Activated naive CD4-positive, alpha-beta T cell treated with anti-CD3 and anti-CD28 coated beads, Interleukin-2, amount 10 ng/mL, durations not matched to agents 7 days and 5 days (primary cell): ENCODE results near the gene BTBD10.

Experiments used
- CTCF ChIA-PET: fragments of 350-600 bp; sonication (Branson Sonifier 250); formaldehyde crosslinking; loops from one replicate; lab custom pipeline; 2021; ENCODE audit warnings: antibody characterized with exemption; lab: Charles Lee
- DNase-seq: peaks from one replicate; pipeline ENCODE4 v3.0.0-alpha.2; 2020
- H3K27ac Mint-ChIP-seq: one replicate; pipeline ENCODE4 v1.8.0; 2021; ENCODE audit warnings: mild to moderate bottlenecking, moderate library complexity, mixed read lengths
- H3K27me3 Mint-ChIP-seq: one replicate; pipeline ENCODE4 v1.8.0; 2021; ENCODE audit warnings: mild to moderate bottlenecking, mixed read lengths
- H3K36me3 Mint-ChIP-seq: one replicate; pipeline ENCODE4 v1.8.0; 2021; ENCODE audit warnings: mixed read lengths
- H3K4me1 Mint-ChIP-seq: one replicate; pipeline ENCODE4 v1.8.0; 2021; ENCODE audit warnings: mixed read lengths
- H3K4me3 Mint-ChIP-seq: one replicate; pipeline ENCODE4 v1.8.0; 2021; ENCODE audit warnings: mild to moderate bottlenecking, moderate library complexity, mixed read lengths
- H3K9me3 Mint-ChIP-seq: one replicate; pipeline ENCODE4 v1.8.0; 2021; ENCODE audit warnings: mixed read lengths

BTBD10 gene

DNA sequence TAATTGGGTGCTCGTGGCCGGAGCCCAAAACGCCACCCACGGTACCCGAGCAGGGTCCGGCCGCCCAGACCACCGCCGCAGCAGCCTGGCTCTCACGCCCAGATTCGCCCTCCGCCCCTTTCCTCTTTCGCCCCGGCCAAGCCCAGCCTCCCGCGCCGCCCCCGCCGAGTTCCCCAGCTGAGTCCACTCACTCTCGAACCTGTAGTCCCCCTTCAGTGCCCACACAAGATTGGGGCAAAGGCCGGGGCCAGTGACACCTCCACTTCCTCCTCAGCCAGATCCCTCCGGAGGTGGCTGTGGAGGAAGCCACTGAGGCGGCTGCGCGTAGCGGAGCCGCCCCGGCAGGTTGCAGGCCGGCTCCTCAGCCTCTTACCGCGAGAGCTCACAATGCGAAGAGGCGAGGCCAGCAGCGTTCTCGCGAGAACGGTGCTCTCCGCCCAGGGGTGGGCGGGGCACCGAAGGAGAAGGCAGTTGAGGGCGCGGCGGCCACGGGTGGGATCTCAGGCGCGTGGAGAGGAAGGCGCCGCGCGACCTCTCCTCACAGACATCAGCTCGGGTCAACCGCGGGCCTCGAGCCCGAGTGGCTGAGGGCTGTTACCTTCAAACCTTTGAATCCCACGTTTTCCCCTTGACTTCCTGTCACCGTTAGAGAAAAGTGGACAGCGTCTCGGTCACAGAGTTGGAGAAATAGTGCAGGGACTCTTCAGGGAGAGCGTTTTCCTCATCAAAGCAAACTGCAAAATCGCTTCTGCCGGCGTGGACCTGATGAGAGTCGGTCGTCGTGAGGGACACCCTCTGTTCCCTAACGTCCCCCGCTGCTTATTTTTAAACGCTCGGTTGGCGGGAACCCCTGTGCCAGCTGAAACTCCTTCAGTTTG, at the start of gene BTBD10:
Gene BTBD10, minus strand, starts transcription at position 322 of the 878 bp plus-strand sequence. CDS start 18,098 bp downstream, outside the sequence.
- H3K27me3 Mint-ChIP-seq = peaks cover 11% of the 10 kb centered on the region
- CTCF ChIA-PET = interaction anchor here (1.7 kb wide), 1 partner anchor 38 kb away, joined by 3 read pairs; no protein-coding TSS in a partner anchor
- H3K9me3 Mint-ChIP-seq = no peaks in the 10 kb centered on the region
- H3K4me1 Mint-ChIP-seq = peaks cover 39% of the 10 kb centered on the region
- peaks cover 16% of the 10 kb centered on the region for H3K36me3 Mint-ChIP-seq
- peak within 1 kb of the TSS; percentile 98 for H3K4me3 Mint-ChIP-seq
- peak; percentile 95 for DNase-seq
- H3K27ac Mint-ChIP-seq = peak within 1 kb of the TSS; percentile 98

DNA sequence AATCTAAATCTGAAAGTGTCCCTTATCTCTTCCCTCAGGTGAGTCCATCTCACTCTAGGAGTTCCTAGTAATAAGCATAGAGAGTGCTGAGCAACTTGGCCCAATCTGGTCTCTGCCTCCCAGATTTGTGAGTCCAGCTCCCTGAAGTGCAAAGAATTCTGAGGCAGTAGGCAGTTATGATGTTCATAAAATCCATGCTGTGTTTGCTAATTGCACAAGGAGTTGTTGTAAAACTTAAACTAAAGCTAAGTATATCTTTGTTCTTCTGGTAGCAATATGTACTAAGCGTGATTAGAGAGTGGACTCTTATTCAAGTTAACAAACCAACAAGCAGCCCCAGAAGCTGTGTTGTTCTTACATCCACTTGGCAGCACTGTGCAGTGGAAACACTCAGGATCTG, 40.4 kb upstream of the BTBD10 start:
- H3K9me3 Mint-ChIP-seq = no peaks in the 10 kb centered on the region

DNA sequence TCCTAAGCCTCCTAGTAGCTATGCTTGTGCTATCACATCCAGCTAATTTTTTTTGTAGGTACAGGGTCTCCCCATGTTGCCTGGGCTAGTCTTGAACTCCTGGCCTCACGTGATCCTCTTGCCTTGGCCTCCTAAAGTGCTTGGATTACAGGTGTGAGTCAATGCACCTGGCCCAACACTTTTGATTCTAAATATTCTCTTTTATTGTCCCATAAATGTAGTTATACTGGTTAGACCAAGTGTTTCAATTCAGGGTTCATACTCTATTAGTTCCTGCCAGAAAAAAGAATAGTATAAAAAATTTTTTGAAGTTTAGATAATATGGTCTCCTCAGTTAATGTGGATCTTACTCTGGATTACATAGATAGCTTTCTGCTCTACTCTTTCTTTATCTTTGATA, 39.5 kb upstream of the BTBD10 start:
- Mint-ChIP-seq H3K4me1 (no peaks in the 10 kb centered on the region), H3K27me3 (peaks cover 3% of the 10 kb centered on the region), H3K36me3 (no peaks in the 10 kb centered on the region), H3K27ac (no peak overlapping the region), H3K4me3 (no peak overlapping the region), H3K9me3 (no peaks in the 10 kb centered on the region)
- DNase-seq = no peak
- CTCF ChIA-PET = interaction anchor here (1.2 kb wide), 1 partner anchor 15 kb away, joined by 4 read pairs; no protein-coding TSS in a partner anchor

More for the DNA sequence above, 40.4 kb upstream of the BTBD10 start:
- Mint-ChIP-seq H3K27ac (no peak overlapping the region), H3K27me3 (peaks cover 3% of the 10 kb centered on the region), H3K4me1 (no peaks in the 10 kb centered on the region), H3K4me3 (no peak overlapping the region), H3K36me3 (no peaks in the 10 kb centered on the region)
- DNase-seq = no peak
- CTCF ChIA-PET = interaction anchor here (0.5 to 1.2 kb wide), 2 partner anchors 16 to 22 kb away, joined by 4 read pairs; no protein-coding TSS in a partner anchor

DNA sequence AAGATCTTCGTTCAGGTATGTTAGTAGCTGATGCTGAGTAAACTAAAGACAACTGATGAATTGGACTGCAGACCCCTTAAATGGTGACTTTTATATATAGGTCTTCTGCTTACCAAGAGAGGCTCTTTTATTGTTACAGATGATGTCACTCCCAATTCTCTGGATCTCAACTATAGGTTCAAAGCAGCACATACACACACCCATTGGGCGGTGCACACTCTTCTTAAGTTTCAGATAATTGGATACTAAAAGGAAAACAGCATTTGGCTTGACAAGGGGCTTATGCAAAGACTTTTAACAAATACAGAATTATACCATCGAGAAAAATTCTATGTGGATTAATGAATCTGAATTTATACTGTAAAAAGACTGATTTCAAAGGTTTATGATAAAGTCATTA, 32.9 kb upstream of the BTBD10 start, which contains the start of gene PTH:
Gene PTH, minus strand, starts transcription at position 69 of the 400 bp plus-strand sequence. CDS start 3,142 bp downstream, outside the sequence.
- Mint-ChIP-seq H3K27ac (no peak within 1 kb of the TSS), H3K4me1 (no peaks in the 10 kb centered on the region), H3K9me3 (no peaks in the 10 kb centered on the region), H3K4me3 (no peak within 1 kb of the TSS), H3K27me3 (peaks cover 20% of the 10 kb centered on the region), H3K36me3 (no peaks in the 10 kb centered on the region)
- DNase-seq = no peak
- CTCF ChIA-PET = no interaction called here

DNA sequence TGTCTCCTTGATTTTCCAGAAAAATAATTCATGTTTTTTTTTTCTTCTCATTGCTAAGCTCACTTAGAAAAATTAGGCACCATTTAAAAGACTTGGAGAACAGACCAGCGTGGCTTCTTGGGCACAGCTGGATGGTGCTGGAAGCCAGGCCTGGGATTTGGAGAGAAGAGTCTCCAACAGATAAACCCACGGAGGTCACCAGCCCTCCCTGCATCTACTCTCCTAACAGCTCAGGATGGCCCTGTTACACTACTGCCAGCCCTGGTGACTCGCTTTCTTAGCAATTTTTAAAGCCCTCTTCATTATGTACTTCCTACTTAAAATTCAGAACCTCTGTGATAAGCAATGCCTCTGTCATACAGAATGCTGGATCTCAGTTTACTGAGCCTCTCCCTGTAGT, 31.0 kb upstream of the BTBD10 start:
- Mint-ChIP-seq H3K36me3 (no peaks in the 10 kb centered on the region), H3K27me3 (peaks cover 17% of the 10 kb centered on the region), H3K4me3 (no peak overlapping the region), H3K27ac (no peak overlapping the region), H3K9me3 (no peaks in the 10 kb centered on the region), H3K4me1 (no peaks in the 10 kb centered on the region)
- DNase-seq = no peak
- CTCF ChIA-PET = no interaction called here

DNA sequence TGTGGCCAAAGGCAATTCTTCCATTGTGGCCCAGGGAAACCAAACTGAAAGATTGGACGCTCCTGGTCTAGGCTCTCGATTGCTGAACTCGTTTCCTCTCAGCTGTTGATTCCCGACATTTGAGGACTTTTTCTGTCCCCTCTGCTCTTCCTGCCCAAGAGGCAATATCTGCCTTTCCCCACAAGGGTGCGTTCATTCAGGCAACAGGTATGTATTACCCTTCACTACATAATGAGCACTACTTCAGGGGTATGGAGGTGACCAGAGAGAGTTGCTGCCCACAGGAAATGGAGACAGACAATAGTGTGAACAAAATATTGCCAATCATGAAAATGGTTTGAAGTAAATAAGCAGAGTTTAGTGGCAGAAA, 24.6 kb upstream of the BTBD10 start:
- no peaks in the 10 kb centered on the region for H3K36me3 Mint-ChIP-seq
- DNase-seq = peak; percentile 23
- peaks cover 2% of the 10 kb centered on the region for H3K9me3 Mint-ChIP-seq
- H3K27ac Mint-ChIP-seq = peak overlapping the region; percentile 22
- CTCF ChIA-PET = interaction anchor here (0.7 to 1.6 kb wide), 6 partner anchors 10 to 382 kb away, joined by 3 to 5 read pairs (median 4); no protein-coding TSS in a partner anchor
- H3K4me3 Mint-ChIP-seq = peak overlapping the region; percentile 63
- H3K27me3 Mint-ChIP-seq = peaks cover 14% of the 10 kb centered on the region
- peaks cover 6% of the 10 kb centered on the region for H3K4me1 Mint-ChIP-seq

DNA sequence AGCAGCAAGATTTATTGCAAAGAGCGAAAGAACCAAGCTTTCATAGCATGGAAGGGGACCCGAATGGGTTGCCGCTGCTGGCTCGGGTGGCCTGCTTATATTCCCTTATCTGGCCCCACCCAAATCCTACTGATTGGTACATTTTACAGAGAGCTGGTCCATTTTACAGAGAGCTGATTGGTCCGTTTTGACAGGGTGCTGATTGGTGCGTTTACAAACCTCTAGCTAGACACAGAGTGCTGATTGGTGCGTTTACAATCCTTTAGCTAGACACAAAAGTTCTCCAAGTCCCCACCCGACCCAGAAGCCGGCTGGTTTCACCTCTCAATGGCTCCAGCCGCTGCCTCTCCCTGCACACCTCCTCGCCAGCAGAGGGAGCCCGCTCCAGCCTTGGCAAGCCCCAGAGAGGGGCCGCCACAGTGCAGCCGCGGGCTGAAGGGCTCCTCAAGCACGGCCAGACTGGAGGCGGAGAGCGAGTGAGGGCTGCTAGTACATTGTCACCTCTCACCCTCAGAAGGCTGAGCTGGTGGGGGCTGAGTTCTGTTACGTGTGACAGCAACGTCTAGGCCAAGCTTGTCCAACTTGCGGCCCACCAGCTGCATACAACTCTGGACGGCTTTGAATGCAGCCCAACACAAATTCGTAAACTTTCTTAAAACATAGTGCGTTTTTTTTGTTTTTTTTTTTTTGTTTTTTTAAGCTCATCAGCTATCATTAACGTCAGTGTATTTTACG, 24.1 kb upstream of the BTBD10 start:
- H3K9me3 Mint-ChIP-seq = peaks cover 2% of the 10 kb centered on the region
- H3K27ac Mint-ChIP-seq = peak overlapping the region; percentile 22
- CTCF ChIA-PET = interaction anchor here (0.7 to 1.6 kb wide), 7 partner anchors 9 to 483 kb away, joined by 3 to 5 read pairs (median 3); no protein-coding TSS in a partner anchor
- H3K27me3 Mint-ChIP-seq = peaks cover 13% of the 10 kb centered on the region
- H3K4me3 Mint-ChIP-seq = peak overlapping the region; percentile 63
- H3K4me1 Mint-ChIP-seq = peaks cover 6% of the 10 kb centered on the region
- H3K36me3 Mint-ChIP-seq = no peaks in the 10 kb centered on the region
- peak; percentile 72 for DNase-seq

DNA sequence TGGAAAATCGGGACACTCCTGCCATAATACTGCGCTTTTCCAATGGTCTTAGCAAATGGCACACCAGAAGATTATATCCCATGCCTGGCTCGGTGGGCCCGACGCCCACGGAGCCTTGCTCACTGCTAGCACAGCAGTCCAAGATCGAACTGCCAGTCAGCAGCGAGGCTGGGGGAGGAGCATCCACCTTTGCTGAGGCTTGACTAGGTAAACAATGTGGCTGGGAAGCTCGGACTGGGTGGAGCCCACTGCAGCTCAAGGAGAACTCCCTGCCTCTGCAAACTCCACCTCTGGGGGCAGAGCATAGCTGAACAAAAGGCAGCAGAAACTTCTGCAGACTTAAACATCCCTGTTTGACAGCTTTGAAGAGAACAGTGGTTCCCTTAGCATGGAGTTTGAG, 17.2 kb upstream of the BTBD10 start:
- DNase-seq = no peak
- CTCF ChIA-PET = interaction anchor here (0.9 kb wide), 1 partner anchor 15 kb away, joined by 3 read pairs; no protein-coding TSS in a partner anchor
- Mint-ChIP-seq H3K9me3 (peaks cover 2% of the 10 kb centered on the region), H3K27me3 (peaks cover 29% of the 10 kb centered on the region), H3K4me3 (no peak overlapping the region), H3K4me1 (no peaks in the 10 kb centered on the region), H3K36me3 (no peaks in the 10 kb centered on the region), H3K27ac (no peak overlapping the region)

DNA sequence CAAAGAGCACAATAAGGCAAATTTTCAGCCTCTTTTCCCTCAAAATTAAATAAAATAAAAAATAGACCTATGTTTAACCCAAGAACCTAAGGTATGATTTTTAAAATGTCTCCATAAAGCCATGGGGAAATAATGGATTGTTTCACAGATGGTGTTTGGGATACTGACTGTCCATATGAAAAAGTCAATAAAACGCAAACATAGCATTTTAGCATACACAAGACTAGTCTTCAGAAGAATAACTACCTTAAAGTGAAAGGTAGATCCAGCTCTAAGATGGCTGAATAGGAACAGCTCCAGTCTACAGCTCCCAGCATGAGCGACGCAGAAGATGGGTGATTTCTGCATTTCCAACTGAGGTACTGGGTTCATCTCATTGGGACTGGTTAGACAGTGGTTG, 16.7 kb upstream of the BTBD10 start:
- peaks cover 2% of the 10 kb centered on the region for H3K9me3 Mint-ChIP-seq
- DNase-seq = no peak
- H3K4me1 Mint-ChIP-seq = no peaks in the 10 kb centered on the region
- no peak overlapping the region for H3K4me3 Mint-ChIP-seq
- H3K36me3 Mint-ChIP-seq = no peaks in the 10 kb centered on the region
- H3K27ac Mint-ChIP-seq = no peak overlapping the region
- peaks cover 34% of the 10 kb centered on the region for H3K27me3 Mint-ChIP-seq
- CTCF ChIA-PET = no interaction called here

DNA sequence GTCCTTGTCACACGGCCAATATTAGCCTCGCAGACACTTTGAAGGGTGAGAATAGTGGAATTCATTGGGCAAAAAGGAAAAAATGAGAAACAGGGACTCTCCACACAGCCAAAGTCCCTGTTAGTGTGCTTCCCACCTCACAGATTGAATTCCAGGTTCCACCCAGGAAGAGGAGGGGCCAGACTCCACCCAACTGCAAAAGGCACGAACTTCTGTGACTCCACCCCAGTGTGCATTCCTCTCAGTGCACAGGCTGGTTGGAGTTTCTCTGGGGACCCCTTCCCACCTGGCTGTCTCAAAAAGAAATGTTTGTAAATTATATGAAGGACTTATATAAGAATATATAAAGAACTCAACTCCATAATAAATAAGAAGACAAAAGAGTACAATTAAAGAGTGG, 12.1 kb upstream of the BTBD10 start:
- CTCF ChIA-PET = no interaction called here

DNA sequence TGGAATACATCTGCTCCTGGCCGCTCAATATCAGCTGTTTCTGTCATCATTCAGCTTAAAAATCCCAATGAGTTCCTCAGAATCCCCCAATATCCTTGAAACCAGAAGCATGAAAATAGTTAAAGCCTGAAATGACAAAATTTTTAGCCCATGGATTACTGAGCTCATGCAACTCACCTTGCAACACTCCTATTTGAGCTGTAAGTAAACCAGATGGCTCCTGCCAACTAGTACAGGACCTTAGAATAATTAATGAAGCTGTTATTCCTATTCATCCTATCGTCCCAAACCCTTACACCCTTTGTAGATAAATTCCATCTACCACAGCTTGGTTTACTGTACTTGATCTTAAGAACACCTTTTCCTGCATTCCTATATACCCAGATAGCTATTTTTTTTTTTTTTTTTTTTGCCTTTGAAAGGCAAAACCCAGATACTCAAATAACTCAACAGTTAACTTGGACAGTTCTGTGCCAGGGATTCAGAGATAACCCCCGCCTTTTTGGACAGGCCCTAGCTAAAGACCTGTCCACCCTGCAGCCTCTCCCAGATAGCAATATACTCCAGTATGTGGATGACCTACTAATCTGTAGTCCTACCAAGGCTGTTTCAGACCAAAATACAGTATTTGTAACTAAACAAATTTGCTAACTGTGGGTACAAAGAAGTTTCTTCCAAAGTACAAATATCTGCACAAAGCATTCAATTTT, 10.1 kb upstream of the BTBD10 start:
- H3K4me1 Mint-ChIP-seq = no peaks in the 10 kb centered on the region
- peaks cover 24% of the 10 kb centered on the region for H3K27me3 Mint-ChIP-seq
- no peaks in the 10 kb centered on the region for H3K9me3 Mint-ChIP-seq
- CTCF ChIA-PET = interaction anchor here (0.8 to 1.3 kb wide), 2 partner anchors 14 to 25 kb away, joined by 3 read pairs; no protein-coding TSS in a partner anchor
- no peaks in the 10 kb centered on the region for H3K36me3 Mint-ChIP-seq
- H3K4me3 Mint-ChIP-seq = no peak overlapping the region
- H3K27ac Mint-ChIP-seq = no peak overlapping the region
- DNase-seq = no peak

More for the DNA sequence above, 12.1 kb upstream of the BTBD10 start:
- Mint-ChIP-seq H3K27ac (no peak overlapping the region), H3K4me3 (no peak overlapping the region), H3K27me3 (peaks cover 23% of the 10 kb centered on the region), H3K36me3 (no peaks in the 10 kb centered on the region), H3K4me1 (no peaks in the 10 kb centered on the region), H3K9me3 (no peaks in the 10 kb centered on the region)
- no peak for DNase-seq

DNA sequence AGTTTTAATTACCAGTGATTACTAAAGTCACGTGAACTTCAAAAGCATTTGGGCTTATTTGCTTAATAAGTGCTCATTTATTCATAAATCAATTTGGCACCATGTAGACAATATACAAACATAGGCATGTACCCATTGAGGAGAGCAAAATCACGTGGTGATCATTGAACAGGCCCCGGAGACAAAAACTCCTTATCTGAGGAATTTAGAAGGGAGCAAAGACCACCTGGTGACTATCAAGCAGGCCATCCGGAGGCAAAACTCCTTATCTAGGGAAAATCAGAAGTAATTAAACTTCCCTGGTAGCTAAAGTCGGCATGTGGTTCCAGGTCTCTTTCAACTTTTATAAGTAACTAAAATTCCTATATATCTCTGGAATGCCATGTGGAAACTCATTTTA, 5.7 kb upstream of the BTBD10 start:
- Mint-ChIP-seq H3K27me3 (peaks cover 24% of the 10 kb centered on the region), H3K27ac (no peak overlapping the region), H3K4me3 (no peak overlapping the region), H3K9me3 (no peaks in the 10 kb centered on the region), H3K36me3 (no peaks in the 10 kb centered on the region), H3K4me1 (peaks cover 9% of the 10 kb centered on the region)
- CTCF ChIA-PET = interaction anchor here (0.9 kb wide), 1 partner anchor 24 kb away, joined by 3 read pairs; no protein-coding TSS in a partner anchor
- no peak for DNase-seq

DNA sequence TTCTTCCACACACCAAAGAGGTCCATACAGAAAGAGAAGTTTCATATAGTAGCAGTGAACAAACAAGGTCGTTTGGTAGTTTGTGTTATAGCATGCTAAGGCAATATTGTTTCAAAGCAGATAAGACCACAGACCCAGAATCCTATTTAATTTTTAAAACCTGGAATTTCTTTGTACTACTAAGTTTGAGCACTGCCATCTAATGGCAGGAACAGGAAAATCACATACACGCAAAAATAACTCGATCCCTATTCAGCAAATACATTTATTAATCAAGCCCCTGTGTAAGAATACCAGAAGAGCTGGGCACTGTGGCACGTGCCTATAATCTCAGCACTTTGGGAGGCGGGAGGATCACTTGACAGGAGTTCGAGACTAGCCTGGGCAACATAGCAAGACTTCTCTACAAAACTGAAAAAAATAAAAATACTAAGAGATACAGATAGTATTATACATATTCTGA, 2.9 kb upstream of the BTBD10 start:
- Mint-ChIP-seq H3K27me3 (peaks cover 28% of the 10 kb centered on the region), H3K4me1 (peaks cover 30% of the 10 kb centered on the region), H3K9me3 (no peaks in the 10 kb centered on the region), H3K4me3 (no peak overlapping the region), H3K27ac (no peak overlapping the region), H3K36me3 (peaks cover 1% of the 10 kb centered on the region)
- CTCF ChIA-PET = interaction anchor here (0.6 to 2.1 kb wide), 9 partner anchors 11 to 256 kb away, joined by 3 to 7 read pairs (median 3); no protein-coding TSS in a partner anchor
- DNase-seq = no peak
